Tibial nerve (tissue), 4 donors: ENCODE measurements around the gene HAND2. TPM values are rescaled to one million over a fixed set of nuclear protein-coding genes. Genes with fewer than 3 reads are reported as not detected.

Source experiments
- DNase-seq, 2 donors: peaks; one replicate each; pipeline ENCODE4 v3.0.0-alpha.2; 2019; ENCODE audit warnings: low spot score in 2 of 2
- H3K27ac ChIP-seq, 4 donors: fragments of 200-600 bp; sonication (generic) in 3 of 4; one replicate each; pipeline ENCODE4 v1.5.1; 2017 to 2019; ENCODE audit warnings: mild to moderate bottlenecking in 1 of 4
- H3K27me3 ChIP-seq, 2 donors: fragments of 200-600 bp; sonication (generic) in 1 of 2; one replicate each; pipeline versions ENCODE4 v1.5.1 to v1.6.0; 2017 to 2019
- H3K36me3 ChIP-seq, 3 donors: fragments of 200-600 bp; sonication (generic); one replicate each; pipeline ENCODE4 v1.5.1; 2018 to 2019
- H3K4me1 ChIP-seq, 4 donors: fragments of 200-600 bp; sonication (generic) in 3 of 4; one replicate each; pipeline ENCODE4 v1.5.1; 2017 to 2019
- H3K4me3 ChIP-seq, 4 donors: fragments of 200-600 bp; sonication (generic) in 3 of 4; one replicate each; pipeline ENCODE4 v1.5.1; 2017 to 2019; ENCODE audit warnings: mild to moderate bottlenecking in 1 of 4, moderate library complexity in 1 of 4
- H3K9me3 ChIP-seq, 4 donors: fragments of 200-600 bp; sonication (generic) in 3 of 4; one replicate each; pipeline ENCODE4 v1.5.1; 2017 to 2019
- EP300 ChIP-seq, 2 donors: sonication (generic); formaldehyde crosslinking; IDR thresholded peaks; one replicate each; pipeline ENCODE4 v1.6.1; 2017; ENCODE audit warnings: antibody characterized with exemption in 2 of 2, mild to moderate bottlenecking in 1 of 2
- POLR2A ChIP-seq, 2 donors: fragments of 450-650 bp; IDR thresholded peaks; one replicate each; pipeline ENCODE4 v1.6.1; 2017; ENCODE audit warnings: antibody characterized with exemption in 2 of 2, mild to moderate bottlenecking in 2 of 2, moderate library complexity in 2 of 2
- WGBS, 2 donors: methylation state at CpG; one replicate each; pipeline ENCODE4 v1.1.5; 2018; 5-methylcytosine and 5-hydroxymethylcytosine counted together
- total RNA-seq, 4 donors: library from RNA; depleted of rRNA; stranded (reverse); fragments of >200 nt; gene quantifications; one replicate each; pipeline ENCODE4 v1.1.0, GENCODE V29; 2016
- TF ChIP-seq, protein P1 (sequence below), 5 experiments: fragments of 200-600 bp in 3 of 5; fragments of 450-650 bp in 2 of 5; sonication (generic) in 3 of 5; IDR thresholded peaks; one replicate each; pipeline ENCODE4 v1.5.1; 2016 to 2019; ENCODE audit warnings: antibody characterized with exemption in 5 of 5, mild to moderate bottlenecking in 3 of 5, moderate library complexity in 2 of 5

HAND2 gene
- total RNA-seq, 4 donors from 2014 or later: 1.9 to 5.1 (median 3.6) TPM

GRCh38 chr4:173516621-173517524 lies 13.2 kb downstream of the HAND2 start:
- H3K27ac ChIP-seq: peak overlapping the region in 1 of 4 donors; percentile 56
- H3K9me3 ChIP-seq: no peaks in the 10 kb centered on the region
- WGBS, 2 donors: 11 to 13% methylated on average over 48 of the region's 48 CpGs
- peaks cover 0 to 35% (median 13%) of the 10 kb centered on the region in 4 donors for H3K4me1 ChIP-seq
- no peak for DNase-seq
- peaks cover 3 to 92% of the 10 kb centered on the region in 2 donors for H3K27me3 ChIP-seq
- no peak for TF ChIP-seq POLR2A (IDR thresholded peaks at IDR 0.05)
- TF ChIP-seq, protein P1, sequence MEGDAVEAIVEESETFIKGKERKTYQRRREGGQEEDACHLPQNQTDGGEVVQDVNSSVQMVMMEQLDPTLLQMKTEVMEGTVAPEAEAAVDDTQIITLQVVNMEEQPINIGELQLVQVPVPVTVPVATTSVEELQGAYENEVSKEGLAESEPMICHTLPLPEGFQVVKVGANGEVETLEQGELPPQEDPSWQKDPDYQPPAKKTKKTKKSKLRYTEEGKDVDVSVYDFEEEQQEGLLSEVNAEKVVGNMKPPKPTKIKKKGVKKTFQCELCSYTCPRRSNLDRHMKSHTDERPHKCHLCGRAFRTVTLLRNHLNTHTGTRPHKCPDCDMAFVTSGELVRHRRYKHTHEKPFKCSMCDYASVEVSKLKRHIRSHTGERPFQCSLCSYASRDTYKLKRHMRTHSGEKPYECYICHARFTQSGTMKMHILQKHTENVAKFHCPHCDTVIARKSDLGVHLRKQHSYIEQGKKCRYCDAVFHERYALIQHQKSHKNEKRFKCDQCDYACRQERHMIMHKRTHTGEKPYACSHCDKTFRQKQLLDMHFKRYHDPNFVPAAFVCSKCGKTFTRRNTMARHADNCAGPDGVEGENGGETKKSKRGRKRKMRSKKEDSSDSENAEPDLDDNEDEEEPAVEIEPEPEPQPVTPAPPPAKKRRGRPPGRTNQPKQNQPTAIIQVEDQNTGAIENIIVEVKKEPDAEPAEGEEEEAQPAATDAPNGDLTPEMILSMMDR (IDR thresholded peaks at IDR 0.05): no peak
- H3K4me3 ChIP-seq: no peak overlapping the region
- H3K36me3 ChIP-seq: no peaks in the 10 kb centered on the region

- TF ChIP-seq POLR2A (IDR thresholded peaks at IDR 0.05): no peak
- TF ChIP-seq, protein P1 (IDR thresholded peaks at IDR 0.05): no peak
- TF ChIP-seq EP300 (IDR thresholded peaks at IDR 0.05): no peak
- no peak overlapping the region for H3K27ac ChIP-seq
- no peak for DNase-seq
- H3K27me3 ChIP-seq: peaks cover 3 to 87% of the 10 kb centered on the region in 2 donors
- 52 to 61% methylated on average over 4 of the region's 4 CpGs for WGBS, 2 donors
- no peaks in the 10 kb centered on the region for H3K9me3 ChIP-seq
- H3K4me3 ChIP-seq: no peak overlapping the region
- peaks cover 0 to 9% (median 0%) of the 10 kb centered on the region in 3 donors for H3K36me3 ChIP-seq
- peaks cover 0 to 26% (median 8%) of the 10 kb centered on the region in 4 donors for H3K4me1 ChIP-seq
These were observed 14.6 kb downstream of the HAND2 start for GRCh38 chr4:173515458-173515857.

- H3K27me3 ChIP-seq: peaks cover 3 to 87% of the 10 kb centered on the region in 2 donors
- no peak for DNase-seq
- no peak overlapping the region for H3K4me3 ChIP-seq
- WGBS, 2 donors: 41 to 44% methylated on average over 4 of the region's 4 CpGs
- no peaks in the 10 kb centered on the region for H3K9me3 ChIP-seq
- H3K27ac ChIP-seq: no peak overlapping the region
- TF ChIP-seq POLR2A (IDR thresholded peaks at IDR 0.05) (no peak), EP300 (IDR thresholded peaks at IDR 0.05) (no peak)
- TF ChIP-seq, protein P1 (IDR thresholded peaks at IDR 0.05): no peak
- H3K4me1 ChIP-seq: peaks cover 0 to 33% (median 9%) of the 10 kb centered on the region in 4 donors
- peaks cover 0 to 11% (median 0%) of the 10 kb centered on the region in 3 donors for H3K36me3 ChIP-seq
These were observed 15.3 kb downstream of the HAND2 start for GRCh38 chr4:173514641-173515217.

DNA sequence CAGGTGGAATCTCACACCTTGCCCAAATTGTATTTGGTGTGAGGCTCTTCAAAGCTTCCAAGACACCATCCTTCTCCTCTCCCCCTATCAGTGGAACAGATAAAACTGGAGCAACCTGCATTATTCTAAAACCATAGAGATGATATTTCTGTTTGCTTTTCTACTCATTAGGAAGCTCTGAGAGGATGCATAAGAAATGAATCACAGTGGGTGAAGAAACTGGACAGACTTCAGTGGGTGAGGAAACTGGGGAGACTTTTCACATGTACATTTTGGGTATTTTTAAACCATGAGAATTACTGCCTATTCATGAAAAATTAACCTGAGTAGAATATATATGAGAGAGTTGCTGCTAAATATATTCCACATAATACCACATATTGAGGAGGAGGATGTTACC lies 16.4 kb downstream of the HAND2 start:
- no peak for DNase-seq
- Histone ChIP-seq H3K27ac (no peak overlapping the region), H3K4me1 (peaks cover 0 to 38% (median 12%) of the 10 kb centered on the region in 4 donors), H3K4me3 (no peak overlapping the region), H3K36me3 (peaks cover 0 to 11% (median 0%) of the 10 kb centered on the region in 3 donors), H3K9me3 (peaks cover 0 to 4% (median 0%) of the 10 kb centered on the region in 4 donors), H3K27me3 (peaks cover 3 to 87% of the 10 kb centered on the region in 2 donors)
- TF ChIP-seq EP300 (IDR thresholded peaks at IDR 0.05) (no peak), POLR2A (IDR thresholded peaks at IDR 0.05) (no peak)
- TF ChIP-seq, protein P1 (IDR thresholded peaks at IDR 0.05): no peak
